ENCODE data around the gene SEMA3B.

SEMA3B gene

DNA sequence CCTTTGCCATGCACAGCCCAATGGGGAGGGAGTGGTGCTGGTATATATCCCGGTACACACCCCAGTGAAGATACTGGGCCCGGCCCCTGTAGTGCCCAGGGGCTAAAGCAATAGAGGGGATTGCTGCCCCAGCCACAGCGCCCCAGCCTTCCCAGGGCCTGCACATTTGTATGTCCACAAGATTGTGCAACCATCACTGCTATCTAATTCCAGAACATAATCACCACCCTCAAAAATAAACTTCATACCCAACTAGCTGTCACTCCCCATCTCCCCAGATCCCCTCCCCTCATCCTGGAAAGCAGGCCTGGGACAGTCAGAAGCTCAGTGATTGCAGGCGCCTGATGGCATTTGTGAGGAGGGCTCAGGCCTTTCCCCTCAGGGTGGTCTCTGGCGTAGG lies 19.5 kb upstream of the SEMA3B start:
- Histone ChIP-seq H3K9me3 (ENCODE audit: control insufficient read depth, insufficient read depth, low read length) (no peaks in the 10 kb centered on the region), H4K20me1 (ENCODE audit: control insufficient read depth, insufficient read depth, low read depth, low read length) (peaks cover 21% of the 10 kb centered on the region; the same call in 1 of the 2 replicates), H3K9me2 (replicated peaks; ENCODE audit: control insufficient read depth, low read length) (no peaks in the 10 kb centered on the region), H3K27ac (ENCODE audit: low read depth, low read length) (no peak overlapping the region), H3K4me3 (ENCODE audit: low read length) (no peak overlapping the region), H3K79me2 (ENCODE audit: control insufficient read depth, low read length) (peaks cover 72% of the 10 kb centered on the region), H3K4me1 (ENCODE audit: control insufficient read depth, low read length) (peaks cover 32% of the 10 kb centered on the region), H3K4me2 (ENCODE audit: low read length) (no peak overlapping the region), H3K36me3 (ENCODE audit: control insufficient read depth, low read length) (peaks cover 42% of the 10 kb centered on the region), H3F3A (ENCODE audit: control insufficient read depth, insufficient read depth) (peaks cover 2% of the 10 kb centered on the region; the same call in 1 of the 2 replicates), H3K27me3 (ENCODE audit: control insufficient read depth, low read length) (no peaks in the 10 kb centered on the region)
- TF ChIP-seq EZH2phosphoT487 (IDR thresholded peaks at IDR 0.05; ENCODE audit: borderline replicate concordance, low read length): no peak
- TF ChIP-seq, protein P1, sequence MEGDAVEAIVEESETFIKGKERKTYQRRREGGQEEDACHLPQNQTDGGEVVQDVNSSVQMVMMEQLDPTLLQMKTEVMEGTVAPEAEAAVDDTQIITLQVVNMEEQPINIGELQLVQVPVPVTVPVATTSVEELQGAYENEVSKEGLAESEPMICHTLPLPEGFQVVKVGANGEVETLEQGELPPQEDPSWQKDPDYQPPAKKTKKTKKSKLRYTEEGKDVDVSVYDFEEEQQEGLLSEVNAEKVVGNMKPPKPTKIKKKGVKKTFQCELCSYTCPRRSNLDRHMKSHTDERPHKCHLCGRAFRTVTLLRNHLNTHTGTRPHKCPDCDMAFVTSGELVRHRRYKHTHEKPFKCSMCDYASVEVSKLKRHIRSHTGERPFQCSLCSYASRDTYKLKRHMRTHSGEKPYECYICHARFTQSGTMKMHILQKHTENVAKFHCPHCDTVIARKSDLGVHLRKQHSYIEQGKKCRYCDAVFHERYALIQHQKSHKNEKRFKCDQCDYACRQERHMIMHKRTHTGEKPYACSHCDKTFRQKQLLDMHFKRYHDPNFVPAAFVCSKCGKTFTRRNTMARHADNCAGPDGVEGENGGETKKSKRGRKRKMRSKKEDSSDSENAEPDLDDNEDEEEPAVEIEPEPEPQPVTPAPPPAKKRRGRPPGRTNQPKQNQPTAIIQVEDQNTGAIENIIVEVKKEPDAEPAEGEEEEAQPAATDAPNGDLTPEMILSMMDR (IDR thresholded peaks at IDR 0.05; ENCODE audit: low read depth, low read length, poor library complexity, severe bottlenecking): no peak

DNA sequence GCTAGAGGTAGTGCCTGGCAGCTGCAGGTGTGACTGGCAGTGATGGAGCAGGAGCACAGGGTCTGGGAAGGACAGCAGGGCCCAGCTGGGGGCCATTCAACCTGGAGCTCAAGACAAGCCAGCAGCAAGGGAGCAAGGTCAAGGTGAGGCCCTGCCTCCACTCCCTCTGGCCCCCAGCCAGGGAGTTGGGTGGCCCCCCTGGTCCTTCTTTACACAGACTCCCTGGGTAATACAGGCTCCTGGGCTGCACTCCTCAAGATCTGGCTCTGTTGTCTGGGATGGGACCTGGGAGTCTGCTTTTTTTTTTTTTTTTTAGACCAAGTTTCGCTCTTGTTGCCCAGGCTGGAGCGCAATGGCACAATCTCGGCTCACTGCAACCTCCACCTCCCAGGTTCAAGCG lies 18.4 kb upstream of the SEMA3B start:
- H3K79me2 ChIP-seq (ENCODE audit: control insufficient read depth, low read length): peaks cover 64% of the 10 kb centered on the region
- peaks cover 21% of the 10 kb centered on the region; the same call in 1 of the 2 replicates for H4K20me1 ChIP-seq (ENCODE audit: control insufficient read depth, insufficient read depth, low read depth, low read length)
- no peak overlapping the region for H3K4me3 ChIP-seq (ENCODE audit: low read length)
- no peaks in the 10 kb centered on the region for H3K9me2 ChIP-seq (replicated peaks; ENCODE audit: control insufficient read depth, low read length)
- H3K4me2 ChIP-seq (ENCODE audit: low read length): no peak overlapping the region
- peaks cover 53% of the 10 kb centered on the region for H3K36me3 ChIP-seq (ENCODE audit: control insufficient read depth, low read length)
- H3K27me3 ChIP-seq (ENCODE audit: control insufficient read depth, low read length): no peaks in the 10 kb centered on the region
- H3K4me1 ChIP-seq (ENCODE audit: control insufficient read depth, low read length): peaks cover 28% of the 10 kb centered on the region
- TF ChIP-seq, protein P1 (IDR thresholded peaks at IDR 0.05; ENCODE audit: low read depth, low read length, poor library complexity, severe bottlenecking): no peak
- no peak for TF ChIP-seq EZH2phosphoT487 (IDR thresholded peaks at IDR 0.05; ENCODE audit: borderline replicate concordance, low read length)
- no peaks in the 10 kb centered on the region for H3F3A ChIP-seq (ENCODE audit: control insufficient read depth, insufficient read depth)
- no peak overlapping the region for H3K27ac ChIP-seq (ENCODE audit: low read depth, low read length)
- no peaks in the 10 kb centered on the region for H3K9me3 ChIP-seq (ENCODE audit: control insufficient read depth, insufficient read depth, low read length)

DNA sequence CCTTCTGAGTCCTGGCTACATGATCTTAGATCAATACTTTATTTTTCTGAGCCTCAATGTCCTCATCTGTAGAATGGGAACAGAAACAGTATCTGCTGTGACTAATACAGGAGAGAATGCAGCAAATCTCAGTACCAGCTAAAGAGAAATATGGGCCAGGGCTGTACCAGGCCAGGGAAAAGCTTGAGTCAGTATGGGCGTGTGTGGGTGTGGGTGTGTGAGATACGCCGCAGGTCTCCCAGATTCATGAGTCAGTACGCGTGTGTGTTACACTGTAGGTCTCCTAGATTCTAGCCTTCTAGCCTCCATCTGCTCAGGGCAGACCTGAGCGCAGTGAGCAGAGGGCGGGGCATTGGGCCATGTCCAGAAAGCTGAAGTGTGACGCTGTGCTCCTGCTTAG lies 17.7 kb upstream of the SEMA3B start:
- Histone ChIP-seq H3K9me3 (ENCODE audit: control insufficient read depth, insufficient read depth, low read length) (no peaks in the 10 kb centered on the region), H3K4me3 (ENCODE audit: low read length) (no peak overlapping the region), H3K4me1 (ENCODE audit: control insufficient read depth, low read length) (peaks cover 21% of the 10 kb centered on the region), H3K4me2 (ENCODE audit: low read length) (no peak overlapping the region), H3K9me2 (replicated peaks; ENCODE audit: control insufficient read depth, low read length) (no peaks in the 10 kb centered on the region), H3K79me2 (ENCODE audit: control insufficient read depth, low read length) (peaks cover 57% of the 10 kb centered on the region), H3K36me3 (ENCODE audit: control insufficient read depth, low read length) (peaks cover 56% of the 10 kb centered on the region), H3F3A (ENCODE audit: control insufficient read depth, insufficient read depth) (no peaks in the 10 kb centered on the region; the same call in 1 of the 2 replicates), H4K20me1 (ENCODE audit: control insufficient read depth, insufficient read depth, low read depth, low read length) (peaks cover 21% of the 10 kb centered on the region; the same call in 1 of the 2 replicates), H3K27ac (ENCODE audit: low read depth, low read length) (no peak overlapping the region), H3K27me3 (ENCODE audit: control insufficient read depth, low read length) (no peaks in the 10 kb centered on the region)
- TF ChIP-seq, protein P1 (IDR thresholded peaks at IDR 0.05; ENCODE audit: low read depth, low read length, poor library complexity, severe bottlenecking): no peak
- no peak for TF ChIP-seq EZH2phosphoT487 (IDR thresholded peaks at IDR 0.05; ENCODE audit: borderline replicate concordance, low read length)
